Caco-2 (cell line): ENCODE results near the gene SAMD10. TPM values are rescaled to one million over a fixed set of nuclear protein-coding genes. Genes with fewer than 3 reads are reported as not detected.

Experiments used
- BruUV-seq: library from RNA; stranded (reverse); fragments of 400-500 nt; replicated peaks from 2 replicates; lab custom pipeline; 2021; lab: Mats Ljungman, UMichigan
- CTCF ChIA-PET: fragments of 300-600 bp; sonication (Branson Sonifier 250); formaldehyde crosslinking; loops from one replicate; lab custom pipeline; 2022; ENCODE audit warnings: antibody characterized with exemption; lab: Charles Lee
- POLR2A ChIA-PET: fragments of 300-600 bp; sonication (Branson Sonifier 250); formaldehyde crosslinking; loops from one replicate; lab custom pipeline; 2022; ENCODE audit warnings: antibody characterized with exemption; lab: Charles Lee
- DNase-seq, 2 experiments: peaks; one replicate each; pipeline versions ENCODE4 v3.0.0 to v3.0.0-alpha.2; 2020 to 2022
- H3K27me3 ChIP-seq: replicated peaks from 2 replicates; pipeline ENCODE4 v1.6.0; 2011; ENCODE audit warnings: low read length; ENCODE audit not compliant: control insufficient read depth, insufficient read depth
- H3K36me3 ChIP-seq: 2 replicates; pipeline ENCODE4 v1.5.1; 2011; ENCODE audit warnings: low read length; ENCODE audit not compliant: control insufficient read depth, insufficient read depth
- H3K4me1 ChIP-seq: fragments of 250-450 bp; sonication (Bioruptor Pico); 2 replicates; pipeline ENCODE4 v1.5.1; 2020; ENCODE audit warnings: mild to moderate bottlenecking
- H3K4me3 ChIP-seq: 2 replicates; pipeline ENCODE4 v1.5.1; 2011; ENCODE audit warnings: low read depth, mild to moderate bottlenecking, control low read depth, low read length
- H3K9me3 ChIP-seq: fragments of 250-450 bp; sonication (Bioruptor Pico); 2 replicates; pipeline ENCODE4 v1.5.1; 2020; ENCODE audit warnings: mild to moderate bottlenecking, moderate library complexity
- H3K27ac Mint-ChIP-seq: one replicate; pipeline ENCODE4 v1.8.0; 2022; ENCODE audit warnings: mixed read lengths; ENCODE audit not compliant: unreplicated experiment
- H3K27me3 Mint-ChIP-seq: one replicate; pipeline ENCODE4 v1.8.0; 2022; ENCODE audit warnings: mixed read lengths; ENCODE audit not compliant: insufficient read depth, unreplicated experiment
- H3K36me3 Mint-ChIP-seq: one replicate; pipeline ENCODE4 v1.8.0; 2022; ENCODE audit warnings: mild to moderate bottlenecking, mixed read lengths; ENCODE audit not compliant: insufficient read depth, unreplicated experiment
- H3K4me1 Mint-ChIP-seq: one replicate; pipeline ENCODE4 v1.8.0; 2022; ENCODE audit warnings: low read depth, mixed read lengths; ENCODE audit not compliant: unreplicated experiment
- H3K4me3 Mint-ChIP-seq: one replicate; pipeline ENCODE4 v1.8.0; 2022; ENCODE audit warnings: mild to moderate bottlenecking, moderate library complexity, mixed read lengths; ENCODE audit not compliant: unreplicated experiment
- H3K9me3 Mint-ChIP-seq: one replicate; pipeline ENCODE4 v1.8.0; 2022; ENCODE audit warnings: mixed read lengths; ENCODE audit not compliant: unreplicated experiment
- CTCF ChIP-seq, 2 experiments: fragments of 200-600 bp in 1 of 2; IDR thresholded peaks; 1 replicate in 1 of 2; 2 replicates in 1 of 2; pipeline versions ENCODE4 v1.5.1 to v1.8.0; 2011 to 2022; ENCODE audit warnings: antibody characterized with exemption in 1 of 2, control low read depth in 1 of 2, inconsistent platforms in 1 of 2, low read depth in 1 of 2, low read length in 1 of 2, mild to moderate bottlenecking in 1 of 2, moderate library complexity in 1 of 2; ENCODE audit not compliant: insufficient read depth in 1 of 2, severe bottlenecking in 1 of 2, unreplicated experiment in 1 of 2
- intact Hi-C: fragments of 100-400 bp; cut with micrococcal nuclease; formaldehyde crosslinking; loops from one replicate; pipeline ENCODE4 v1.10.0; 2022; ENCODE audit not compliant: unreplicated experiment
- total RNA-seq: library from RNA; stranded (reverse); gene quantifications from 2 replicates; pipeline ENCODE4 v1.2.3, GENCODE V29; 2022

The SAMD10 gene
- total RNA-seq, 1 experiment from 2014 or later: 13.6 TPM

- no TSS peak for BruUV-seq
- Mint-ChIP-seq H3K4me3 (no peak overlapping the region), H3K4me1 (no peaks in the 10 kb centered on the region), H3K27me3 (no peaks in the 10 kb centered on the region), H3K27ac (no peak overlapping the region), H3K9me3 (no peaks in the 10 kb centered on the region), H3K36me3 (peaks cover 79% of the 10 kb centered on the region)
- DNase-seq: no peak
- H3K9me3 ChIP-seq: peaks cover 5% of the 10 kb centered on the region; the same call in 1 of the 2 replicates
- no peak overlapping the region for H3K4me3 ChIP-seq
- ChIA-PET CTCF (no interaction called here), POLR2A (no interaction called here)
- no peaks in the 10 kb centered on the region for H3K4me1 ChIP-seq
- no peaks in the 10 kb centered on the region for H3K27me3 ChIP-seq
- H3K36me3 ChIP-seq: peaks cover 22% of the 10 kb centered on the region
- intact Hi-C loops: no loop called here
- TF ChIP-seq CTCF (IDR thresholded peaks at IDR 0.05; ENCODE audit: insufficient read depth in 1 of 2, low read depth in 1 of 2, low read length in 1 of 2, severe bottlenecking in 1 of 2, unreplicated experiment in 1 of 2): no peak
Observed at GRCh38 chr20:64011366-64011779, 31.9 kb upstream of the SAMD10 start.

- Mint-ChIP-seq H3K9me3 (no peaks in the 10 kb centered on the region), H3K36me3 (peaks cover 83% of the 10 kb centered on the region), H3K27ac (no peak overlapping the region), H3K27me3 (no peaks in the 10 kb centered on the region), H3K4me3 (no peak overlapping the region), H3K4me1 (no peaks in the 10 kb centered on the region)
- ChIA-PET CTCF (interaction anchor here (0.9 kb wide), 1 partner anchor 27 kb away, joined by 6 read pairs; no protein-coding TSS in a partner anchor), POLR2A (interaction anchor here (0.6 to 1.2 kb wide), 2 partner anchors 13 to 30 kb away, joined by 3 read pairs; no protein-coding TSS in a partner anchor)
- H3K27me3 ChIP-seq: no peaks in the 10 kb centered on the region
- intact Hi-C loops: no loop called here
- no peak for TF ChIP-seq CTCF (IDR thresholded peaks at IDR 0.05; ENCODE audit: insufficient read depth in 1 of 2, low read depth in 1 of 2, low read length in 1 of 2, severe bottlenecking in 1 of 2, unreplicated experiment in 1 of 2)
- DNase-seq: no peak
- no peak overlapping the region for H3K4me3 ChIP-seq
- peaks cover 5% of the 10 kb centered on the region; the same call in 1 of the 2 replicates for H3K9me3 ChIP-seq
- no TSS peak for BruUV-seq
- H3K36me3 ChIP-seq: peaks cover 22% of the 10 kb centered on the region
- no peaks in the 10 kb centered on the region for H3K4me1 ChIP-seq
Observed at GRCh38 chr20:64010711-64011237, 31.3 kb upstream of the SAMD10 start.

- H3K9me3 ChIP-seq: peaks cover 5% of the 10 kb centered on the region; the same call in 1 of the 2 replicates
- Mint-ChIP-seq H3K4me1 (no peaks in the 10 kb centered on the region), H3K27ac (no peak overlapping the region), H3K4me3 (no peak overlapping the region), H3K9me3 (no peaks in the 10 kb centered on the region), H3K27me3 (no peaks in the 10 kb centered on the region), H3K36me3 (peaks cover 83% of the 10 kb centered on the region)
- H3K4me3 ChIP-seq: no peak overlapping the region
- no peaks in the 10 kb centered on the region for H3K27me3 ChIP-seq
- no peak for DNase-seq
- BruUV-seq: no TSS peak
- no peaks in the 10 kb centered on the region for H3K4me1 ChIP-seq
- ChIA-PET POLR2A (interaction anchor here (0.6 to 1.2 kb wide), 2 partner anchors 14 to 29 kb away, joined by 3 read pairs; no protein-coding TSS in a partner anchor), CTCF (interaction anchor here (0.9 kb wide), 1 partner anchor 28 kb away, joined by 6 read pairs; no protein-coding TSS in a partner anchor)
- intact Hi-C loops: no loop called here
- H3K36me3 ChIP-seq: peaks cover 19% of the 10 kb centered on the region
- TF ChIP-seq CTCF (IDR thresholded peaks at IDR 0.05; ENCODE audit: insufficient read depth in 1 of 2, low read depth in 1 of 2, low read length in 1 of 2, severe bottlenecking in 1 of 2, unreplicated experiment in 1 of 2): no peak
Observed at GRCh38 chr20:64009811-64010387, 30.5 kb upstream of the SAMD10 start.
